ENCODE measurements around the gene OR2AE1. TPM values are rescaled to one million over a fixed set of nuclear protein-coding genes. Genes with fewer than 3 reads are reported as not detected.

The OR2AE1 gene
- total and polyA plus RNA-seq, 9 of the 15 experiments (the other 6 are each of a cell fraction or from before 2014, with no cell fraction given): 0.27 TPM; not detected in 8

GRCh38 chr7:99835189-99835588 lies 41.6 kb downstream of the OR2AE1 start (continued):
- peak; percentile 36; the same call in 1 of the 2 replicates for TF ChIP-seq ZBTB40 (IDR thresholded peaks at IDR 0.05)
- no peak for TF ChIP-seq ZBTB40 (CRISPR knock-in tag; IDR thresholded peaks at IDR 0.05)
- TF ChIP-seq, protein P1, sequence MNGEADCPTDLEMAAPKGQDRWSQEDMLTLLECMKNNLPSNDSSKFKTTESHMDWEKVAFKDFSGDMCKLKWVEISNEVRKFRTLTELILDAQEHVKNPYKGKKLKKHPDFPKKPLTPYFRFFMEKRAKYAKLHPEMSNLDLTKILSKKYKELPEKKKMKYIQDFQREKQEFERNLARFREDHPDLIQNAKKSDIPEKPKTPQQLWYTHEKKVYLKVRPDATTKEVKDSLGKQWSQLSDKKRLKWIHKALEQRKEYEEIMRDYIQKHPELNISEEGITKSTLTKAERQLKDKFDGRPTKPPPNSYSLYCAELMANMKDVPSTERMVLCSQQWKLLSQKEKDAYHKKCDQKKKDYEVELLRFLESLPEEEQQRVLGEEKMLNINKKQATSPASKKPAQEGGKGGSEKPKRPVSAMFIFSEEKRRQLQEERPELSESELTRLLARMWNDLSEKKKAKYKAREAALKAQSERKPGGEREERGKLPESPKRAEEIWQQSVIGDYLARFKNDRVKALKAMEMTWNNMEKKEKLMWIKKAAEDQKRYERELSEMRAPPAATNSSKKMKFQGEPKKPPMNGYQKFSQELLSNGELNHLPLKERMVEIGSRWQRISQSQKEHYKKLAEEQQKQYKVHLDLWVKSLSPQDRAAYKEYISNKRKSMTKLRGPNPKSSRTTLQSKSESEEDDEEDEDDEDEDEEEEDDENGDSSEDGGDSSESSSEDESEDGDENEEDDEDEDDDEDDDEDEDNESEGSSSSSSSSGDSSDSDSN (IDR thresholded peaks at IDR 0.05; ENCODE audit: borderline replicate concordance in 1 of 2, low read depth in 2 of 2, low read length in 2 of 2): no peak
- TF ChIP-seq ZNF212 (CRISPR knock-in tag; IDR thresholded peaks at IDR 0.05): no peak
- TF ChIP-seq U2AF1 (optimal IDR thresholded peaks at IDR 0.05; ENCODE audit: low read depth, low read length): no peak
- TF ChIP-seq SMAD1 (IDR thresholded peaks at IDR 0.05; ENCODE audit: low read depth, low read length, partially characterized antibody): peak; percentile 87
- TF ChIP-seq RNF2 (IDR thresholded peaks at IDR 0.05): peak; percentile 82; the same call in 1 of the 2 replicates
- TF ChIP-seq SRSF7 (optimal IDR thresholded peaks at IDR 0.05; ENCODE audit: low read depth, low read length): no peak
- TF ChIP-seq RFX1 (IDR thresholded peaks at IDR 0.05): no peak
- TF ChIP-seq CLOCK (CRISPR knock-in tag; IDR thresholded peaks at IDR 0.05; ENCODE audit: borderline replicate concordance): no peak
- TF ChIP-seq RCOR1 (IDR thresholded peaks at IDR 0.05; ENCODE audit: borderline replicate concordance in 1 of 2, low read depth in 2 of 2, low read length in 2 of 2): peak; percentile 96 to 98
- no peak for TF ChIP-seq USF1 (CRISPR knock-in tag; IDR thresholded peaks at IDR 0.05)
- peak; percentile 99 for TF ChIP-seq ZSCAN29 (IDR thresholded peaks at IDR 0.05)

Data from K562 (cell line).